A549 (cell line): ENCODE data around the gene SSBP3.

Source experiments
- CEBPB ChIP-seq, 2 experiments: fragments of >200 bp in 1 of 2; sonication (Bioruptor Twin) in 1 of 2; formaldehyde crosslinking in 1 of 2; IDR thresholded peaks; 2 replicates each; pipeline ENCODE4 v1.6.1; 2012 to 2016
- EP300 ChIP-seq, 2 experiments: fragments of >200 bp; sonication (Bioruptor Twin); formaldehyde crosslinking; IDR thresholded peaks; 2 replicates in 1 of 2; 3 replicates in 1 of 2; pipeline ENCODE4 v1.6.1; 2016 to 2017
- ESRRA ChIP-seq: fragments of 150-350 bp; IDR thresholded peaks from 2 replicates; pipeline ENCODE4 v1.6.1; 2014; ENCODE audit warnings: mild to moderate bottlenecking, low read length, borderline replicate concordance
- HDAC2 ChIP-seq: fragments of 200-600 bp; sonication (generic); IDR thresholded peaks from 2 replicates; pipeline ENCODE4 v1.6.1; 2016
- JUN ChIP-seq, 2 experiments: fragments of >200 bp; sonication (Bioruptor Twin); formaldehyde crosslinking; IDR thresholded peaks; 2 replicates in 1 of 2; 3 replicates in 1 of 2; pipeline ENCODE4 v1.6.1; 2016 to 2017
- NFE2L2 ChIP-seq: fragments of 150-350 bp; conservative IDR thresholded peaks from 2 replicates; pipeline ENCODE4 v1.6.1; 2014; ENCODE audit warnings: low read length
- POLR2A ChIP-seq: IDR thresholded peaks from 2 replicates; pipeline ENCODE4 v1.6.1; 2012; ENCODE audit warnings: mild to moderate bottlenecking, low read length
- SREBF2 ChIP-seq: fragments of 450-650 bp; IDR thresholded peaks from 2 replicates; pipeline ENCODE4 v1.6.1; 2014; ENCODE audit warnings: mild to moderate bottlenecking, moderate library complexity
- TF ChIP-seq, protein P1 (sequence below): IDR thresholded peaks from 2 replicates; pipeline ENCODE4 v1.6.1; 2012
- TF ChIP-seq, protein P2 (sequence below): IDR thresholded peaks from 2 replicates; pipeline ENCODE4 v1.6.1; 2012
- TF ChIP-seq, protein P3 (sequence below): fragments of 450-650 bp; IDR thresholded peaks from 2 replicates; pipeline ENCODE4 v1.6.1; 2014; ENCODE audit warnings: antibody characterized with exemption
- TF ChIP-seq, protein P4 (sequence below): fragments of 200-600 bp; sonication (generic); IDR thresholded peaks from 2 replicates; pipeline ENCODE4 v1.6.1; 2016; ENCODE audit warnings: antibody characterized with exemption, mild to moderate bottlenecking, moderate library complexity
- TF ChIP-seq, protein P5 (sequence below): fragments of 150-350 bp; IDR thresholded peaks from 2 replicates; pipeline ENCODE4 v1.6.1; 2014; ENCODE audit warnings: low read depth, mild to moderate bottlenecking, low read length
- TF ChIP-seq, protein P6 (sequence below): fragments of >200 bp; sonication (Bioruptor Twin); formaldehyde crosslinking; IDR thresholded peaks from 3 replicates; pipeline ENCODE4 v1.5.1; 2016

DNA sequence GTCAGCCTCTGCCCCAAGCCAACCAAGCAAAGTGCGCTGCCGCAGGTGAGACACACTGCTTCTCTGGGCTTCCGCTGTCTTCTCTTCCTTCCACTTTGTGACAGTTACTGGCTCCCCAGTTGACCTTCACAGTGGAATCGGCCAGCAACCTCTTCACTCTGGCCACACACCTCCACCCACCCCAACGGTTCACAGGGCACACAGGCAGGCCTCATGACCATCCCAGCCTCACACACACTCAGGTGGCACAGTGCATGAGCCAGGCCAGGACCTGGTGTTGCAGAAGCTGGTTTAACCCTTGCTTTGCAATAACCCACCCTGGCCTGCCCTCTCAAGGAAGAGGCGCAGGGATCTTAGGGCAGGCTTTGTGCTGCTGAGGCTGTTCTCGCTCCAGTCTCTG lies 69.2 kb downstream of the SSBP3 start:
- TF ChIP-seq, protein P1, sequence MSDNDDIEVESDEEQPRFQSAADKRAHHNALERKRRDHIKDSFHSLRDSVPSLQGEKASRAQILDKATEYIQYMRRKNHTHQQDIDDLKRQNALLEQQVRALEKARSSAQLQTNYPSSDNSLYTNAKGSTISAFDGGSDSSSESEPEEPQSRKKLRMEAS: no peak
- TF ChIP-seq, protein P2, sequence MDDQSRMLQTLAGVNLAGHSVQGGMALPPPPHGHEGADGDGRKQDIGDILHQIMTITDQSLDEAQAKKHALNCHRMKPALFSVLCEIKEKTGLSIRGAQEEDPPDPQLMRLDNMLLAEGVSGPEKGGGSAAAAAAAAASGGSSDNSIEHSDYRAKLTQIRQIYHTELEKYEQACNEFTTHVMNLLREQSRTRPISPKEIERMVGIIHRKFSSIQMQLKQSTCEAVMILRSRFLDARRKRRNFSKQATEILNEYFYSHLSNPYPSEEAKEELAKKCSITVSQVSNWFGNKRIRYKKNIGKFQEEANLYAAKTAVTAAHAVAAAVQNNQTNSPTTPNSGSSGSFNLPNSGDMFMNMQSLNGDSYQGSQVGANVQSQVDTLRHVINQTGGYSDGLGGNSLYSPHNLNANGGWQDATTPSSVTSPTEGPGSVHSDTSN: no peak
- no peak for TF ChIP-seq ESRRA
- TF ChIP-seq JUN (IDR thresholded peaks at IDR 0.05): no peak
- no peak for TF ChIP-seq HDAC2
- TF ChIP-seq, protein P3, sequence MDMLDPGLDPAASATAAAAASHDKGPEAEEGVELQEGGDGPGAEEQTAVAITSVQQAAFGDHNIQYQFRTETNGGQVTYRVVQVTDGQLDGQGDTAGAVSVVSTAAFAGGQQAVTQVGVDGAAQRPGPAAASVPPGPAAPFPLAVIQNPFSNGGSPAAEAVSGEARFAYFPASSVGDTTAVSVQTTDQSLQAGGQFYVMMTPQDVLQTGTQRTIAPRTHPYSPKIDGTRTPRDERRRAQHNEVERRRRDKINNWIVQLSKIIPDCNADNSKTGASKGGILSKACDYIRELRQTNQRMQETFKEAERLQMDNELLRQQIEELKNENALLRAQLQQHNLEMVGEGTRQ: no peak
- TF ChIP-seq, protein P4, sequence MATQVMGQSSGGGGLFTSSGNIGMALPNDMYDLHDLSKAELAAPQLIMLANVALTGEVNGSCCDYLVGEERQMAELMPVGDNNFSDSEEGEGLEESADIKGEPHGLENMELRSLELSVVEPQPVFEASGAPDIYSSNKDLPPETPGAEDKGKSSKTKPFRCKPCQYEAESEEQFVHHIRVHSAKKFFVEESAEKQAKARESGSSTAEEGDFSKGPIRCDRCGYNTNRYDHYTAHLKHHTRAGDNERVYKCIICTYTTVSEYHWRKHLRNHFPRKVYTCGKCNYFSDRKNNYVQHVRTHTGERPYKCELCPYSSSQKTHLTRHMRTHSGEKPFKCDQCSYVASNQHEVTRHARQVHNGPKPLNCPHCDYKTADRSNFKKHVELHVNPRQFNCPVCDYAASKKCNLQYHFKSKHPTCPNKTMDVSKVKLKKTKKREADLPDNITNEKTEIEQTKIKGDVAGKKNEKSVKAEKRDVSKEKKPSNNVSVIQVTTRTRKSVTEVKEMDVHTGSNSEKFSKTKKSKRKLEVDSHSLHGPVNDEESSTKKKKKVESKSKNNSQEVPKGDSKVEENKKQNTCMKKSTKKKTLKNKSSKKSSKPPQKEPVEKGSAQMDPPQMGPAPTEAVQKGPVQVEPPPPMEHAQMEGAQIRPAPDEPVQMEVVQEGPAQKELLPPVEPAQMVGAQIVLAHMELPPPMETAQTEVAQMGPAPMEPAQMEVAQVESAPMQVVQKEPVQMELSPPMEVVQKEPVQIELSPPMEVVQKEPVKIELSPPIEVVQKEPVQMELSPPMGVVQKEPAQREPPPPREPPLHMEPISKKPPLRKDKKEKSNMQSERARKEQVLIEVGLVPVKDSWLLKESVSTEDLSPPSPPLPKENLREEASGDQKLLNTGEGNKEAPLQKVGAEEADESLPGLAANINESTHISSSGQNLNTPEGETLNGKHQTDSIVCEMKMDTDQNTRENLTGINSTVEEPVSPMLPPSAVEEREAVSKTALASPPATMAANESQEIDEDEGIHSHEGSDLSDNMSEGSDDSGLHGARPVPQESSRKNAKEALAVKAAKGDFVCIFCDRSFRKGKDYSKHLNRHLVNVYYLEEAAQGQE: no peak
- no peak for TF ChIP-seq POLR2A
- no peak for TF ChIP-seq CEBPB (IDR thresholded peaks at IDR 0.05)
- TF ChIP-seq SREBF2: no peak
- no peak for TF ChIP-seq NFE2L2
- TF ChIP-seq, protein P5, sequence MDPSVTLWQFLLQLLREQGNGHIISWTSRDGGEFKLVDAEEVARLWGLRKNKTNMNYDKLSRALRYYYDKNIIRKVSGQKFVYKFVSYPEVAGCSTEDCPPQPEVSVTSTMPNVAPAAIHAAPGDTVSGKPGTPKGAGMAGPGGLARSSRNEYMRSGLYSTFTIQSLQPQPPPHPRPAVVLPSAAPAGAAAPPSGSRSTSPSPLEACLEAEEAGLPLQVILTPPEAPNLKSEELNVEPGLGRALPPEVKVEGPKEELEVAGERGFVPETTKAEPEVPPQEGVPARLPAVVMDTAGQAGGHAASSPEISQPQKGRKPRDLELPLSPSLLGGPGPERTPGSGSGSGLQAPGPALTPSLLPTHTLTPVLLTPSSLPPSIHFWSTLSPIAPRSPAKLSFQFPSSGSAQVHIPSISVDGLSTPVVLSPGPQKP: no peak
- no peak for TF ChIP-seq EP300 (IDR thresholded peaks at IDR 0.05)
- TF ChIP-seq, protein P6, sequence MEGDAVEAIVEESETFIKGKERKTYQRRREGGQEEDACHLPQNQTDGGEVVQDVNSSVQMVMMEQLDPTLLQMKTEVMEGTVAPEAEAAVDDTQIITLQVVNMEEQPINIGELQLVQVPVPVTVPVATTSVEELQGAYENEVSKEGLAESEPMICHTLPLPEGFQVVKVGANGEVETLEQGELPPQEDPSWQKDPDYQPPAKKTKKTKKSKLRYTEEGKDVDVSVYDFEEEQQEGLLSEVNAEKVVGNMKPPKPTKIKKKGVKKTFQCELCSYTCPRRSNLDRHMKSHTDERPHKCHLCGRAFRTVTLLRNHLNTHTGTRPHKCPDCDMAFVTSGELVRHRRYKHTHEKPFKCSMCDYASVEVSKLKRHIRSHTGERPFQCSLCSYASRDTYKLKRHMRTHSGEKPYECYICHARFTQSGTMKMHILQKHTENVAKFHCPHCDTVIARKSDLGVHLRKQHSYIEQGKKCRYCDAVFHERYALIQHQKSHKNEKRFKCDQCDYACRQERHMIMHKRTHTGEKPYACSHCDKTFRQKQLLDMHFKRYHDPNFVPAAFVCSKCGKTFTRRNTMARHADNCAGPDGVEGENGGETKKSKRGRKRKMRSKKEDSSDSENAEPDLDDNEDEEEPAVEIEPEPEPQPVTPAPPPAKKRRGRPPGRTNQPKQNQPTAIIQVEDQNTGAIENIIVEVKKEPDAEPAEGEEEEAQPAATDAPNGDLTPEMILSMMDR: no peak
